Sigmoid colon (tissue), 7 donors: ENCODE results near the gene AGPAT1. TPM values are rescaled to one million over a fixed set of nuclear protein-coding genes. Genes with fewer than 3 reads are reported as not detected.

Source experiments
- DNase-seq: peaks from one replicate; pipeline ENCODE4 v3.0.0-alpha.2; 2019
- H3K27ac ChIP-seq, 4 donors: fragments of 200-600 bp; sonication (generic); one replicate each; pipeline ENCODE4 v1.5.1; 2016 to 2019; ENCODE audit warnings: mild to moderate bottlenecking in 1 of 4
- H3K27me3 ChIP-seq, 3 donors: fragments of 200-600 bp; sonication (generic); one replicate each; pipeline ENCODE4 v1.5.1; 2019; ENCODE audit warnings: mild to moderate bottlenecking in 1 of 3
- H3K36me3 ChIP-seq, 4 donors: fragments of 200-600 bp; sonication (generic); one replicate each; pipeline ENCODE4 v1.5.1; 2016 to 2019
- H3K4me1 ChIP-seq, 4 donors: fragments of 200-600 bp; sonication (generic); one replicate each; pipeline ENCODE4 v1.5.1; 2017 to 2019
- H3K4me3 ChIP-seq, 4 donors: fragments of 200-600 bp; sonication (generic); one replicate each; pipeline ENCODE4 v1.5.1; 2017 to 2019; ENCODE audit warnings: mild to moderate bottlenecking in 2 of 4, moderate library complexity in 1 of 4
- H3K9me3 ChIP-seq, 4 donors: fragments of 200-600 bp in 3 of 4; sonication (generic) in 3 of 4; one replicate each; pipeline versions ENCODE4 v1.5.1 to v1.6.1; 2013 to 2019
- CTCF ChIP-seq, 4 experiments: fragments of 450-650 bp in 3 of 4; fragments of 200-600 bp in 1 of 4; IDR thresholded peaks; one replicate each; pipeline ENCODE4 v1.5.1; 2016 to 2019; ENCODE audit warnings: antibody characterized with exemption in 4 of 4, mild to moderate bottlenecking in 3 of 4, moderate library complexity in 2 of 4
- EP300 ChIP-seq, 4 donors: sonication (generic); formaldehyde crosslinking; IDR thresholded peaks; one replicate each; pipeline ENCODE4 v1.6.1; 2017; ENCODE audit warnings: antibody characterized with exemption in 4 of 4
- POLR2A ChIP-seq, 2 donors: fragments of 450-650 bp; IDR thresholded peaks; one replicate each; pipeline ENCODE4 v1.6.1; 2016; ENCODE audit warnings: antibody characterized with exemption in 2 of 2, mild to moderate bottlenecking in 2 of 2, moderate library complexity in 2 of 2
- POLR2AphosphoS5 ChIP-seq, 4 donors: sonication (generic); formaldehyde crosslinking; IDR thresholded peaks; one replicate each; pipeline ENCODE4 v1.6.1; 2017; ENCODE audit warnings: antibody characterized with exemption in 4 of 4
- WGBS, 2 donors: extraction: QIAGEN DNeasy Blood & Tissue Kit; methylation state at CpG; one replicate each; pipeline ENCODE4 v1.1.7; 2013; 5-methylcytosine and 5-hydroxymethylcytosine counted together
- intact Hi-C: fragments of 100-400 bp; cut with DNase I; formaldehyde crosslinking; loops from one replicate; pipeline ENCODE4 v1.15.1; 2023
- polyA plus RNA-seq, 3 donors: library from polyadenylated mRNA; stranded (reverse); fragments of 200-250 nt; gene quantifications; one replicate each; pipeline ENCODE4 v1.2.3, GENCODE V29; 2013
- total RNA-seq, 4 donors: library from RNA; depleted of rRNA; stranded (reverse); fragments of >200 nt; gene quantifications; one replicate each; pipeline ENCODE4 v1.1.0, GENCODE V29; 2016
- donor health status: healthy with polysubstance abuse.
- donor health status: Bipolar disorder and iron deficiency.
- donor health status: healthy.

The AGPAT1 gene
- total and polyA plus RNA-seq, 7 donors: 32.4 to 54.2 (median 37.9) TPM

- H3K27me3 ChIP-seq: peaks cover 0 to 6% (median 0%) of the 10 kb centered on the region in 3 donors
- H3K4me1 ChIP-seq: peaks cover 0 to 2% (median 2%) of the 10 kb centered on the region in 4 donors
- DNase-seq: no peak
- no peak overlapping the region for H3K27ac ChIP-seq
- H3K4me3 ChIP-seq: no peak overlapping the region
- intact Hi-C loops: no loop called here
- TF ChIP-seq CTCF (IDR thresholded peaks at IDR 0.05): no peak
- TF ChIP-seq POLR2AphosphoS5 (IDR thresholded peaks at IDR 0.05): no peak
- no peak for TF ChIP-seq POLR2A (IDR thresholded peaks at IDR 0.05)
- TF ChIP-seq EP300 (IDR thresholded peaks at IDR 0.05): no peak
- H3K9me3 ChIP-seq: no peaks in the 10 kb centered on the region
- H3K36me3 ChIP-seq: no peaks in the 10 kb centered on the region
- WGBS, 2 donors: 85 to 88% methylated on average over 9 of the region's 9 CpGs
These were observed 26.3 kb upstream of the AGPAT1 start for GRCh38 chr6:32202186-32202585.

GRCh38 chr6:32200711-32201475 is 25.0 kb upstream of the AGPAT1 start:
- no peak overlapping the region for H3K27ac ChIP-seq
- H3K4me1 ChIP-seq: peaks cover 0 to 10% (median 8%) of the 10 kb centered on the region in 4 donors
- no peaks in the 10 kb centered on the region for H3K9me3 ChIP-seq
- H3K27me3 ChIP-seq: peaks cover 0 to 6% (median 0%) of the 10 kb centered on the region in 3 donors
- WGBS, 2 donors: 79 to 89% methylated on average over 13 of the region's 13 CpGs
- H3K4me3 ChIP-seq: no peak overlapping the region
- intact Hi-C loops: no loop called here
- no peak for TF ChIP-seq POLR2AphosphoS5 (IDR thresholded peaks at IDR 0.05)
- no peak for TF ChIP-seq CTCF (IDR thresholded peaks at IDR 0.05)
- TF ChIP-seq POLR2A (IDR thresholded peaks at IDR 0.05): no peak
- TF ChIP-seq EP300 (IDR thresholded peaks at IDR 0.05): no peak
- no peaks in the 10 kb centered on the region for H3K36me3 ChIP-seq
- DNase-seq: no peak

- no peak overlapping the region for H3K27ac ChIP-seq
- peaks cover 0 to 6% (median 0%) of the 10 kb centered on the region in 3 donors for H3K27me3 ChIP-seq
- TF ChIP-seq POLR2AphosphoS5 (IDR thresholded peaks at IDR 0.05) (no peak), CTCF (IDR thresholded peaks at IDR 0.05) (no peak), EP300 (IDR thresholded peaks at IDR 0.05) (no peak), POLR2A (IDR thresholded peaks at IDR 0.05) (no peak)
- H3K36me3 ChIP-seq: no peaks in the 10 kb centered on the region
- peaks cover 0 to 22% (median 18%) of the 10 kb centered on the region in 4 donors for H3K4me1 ChIP-seq
- 90 to 91% methylated on average over 17 of the region's 17 CpGs for WGBS, 2 donors
- intact Hi-C loops: loop anchor here (5.0 to 10.0 kb wide), 6 partner anchors 47 to 1216 kb away; partner anchors contain the start of genes BAG6, BRD2, CUTA and DXO
- no peaks in the 10 kb centered on the region for H3K9me3 ChIP-seq
- no peak for DNase-seq
- no peak overlapping the region for H3K4me3 ChIP-seq
These were observed 23.0 kb upstream of the AGPAT1 start for GRCh38 chr6:32198866-32199265.

GRCh38 chr6:32198345-32198696 is 22.4 kb upstream of the AGPAT1 start:
- DNase-seq: no peak
- TF ChIP-seq POLR2A (IDR thresholded peaks at IDR 0.05) (no peak), POLR2AphosphoS5 (IDR thresholded peaks at IDR 0.05) (no peak), EP300 (IDR thresholded peaks at IDR 0.05) (no peak), CTCF (IDR thresholded peaks at IDR 0.05) (no peak)
- no peak overlapping the region for H3K27ac ChIP-seq
- 66 to 87% methylated on average over 3 of the region's 3 CpGs for WGBS, 2 donors
- peaks cover 0 to 6% (median 0%) of the 10 kb centered on the region in 3 donors for H3K27me3 ChIP-seq
- intact Hi-C loops: loop anchor here (5.0 to 10.0 kb wide), 6 partner anchors 46 to 1216 kb away; partner anchors contain the start of genes BAG6, BRD2, CUTA and DXO
- no peaks in the 10 kb centered on the region for H3K36me3 ChIP-seq
- H3K9me3 ChIP-seq: no peaks in the 10 kb centered on the region
- no peak overlapping the region for H3K4me3 ChIP-seq
- peaks cover 0 to 22% (median 18%) of the 10 kb centered on the region in 4 donors for H3K4me1 ChIP-seq
